Measurements from ENCODE around the gene CARD11.

CARD11 gene

GRCh38 chr7:3073763-3074458 lies 30.2 kb upstream of the CARD11 start:
- Mint-ChIP-seq H3K27ac (no peak overlapping the region), H3K27me3 (no peaks in the 10 kb centered on the region), H3K36me3 (peaks cover 6% of the 10 kb centered on the region), H3K4me3 (no peak overlapping the region), H3K9me3 (peaks cover 9% of the 10 kb centered on the region), H3K4me1 (peaks cover 15% of the 10 kb centered on the region)
- ATAC-seq (ENCODE audit: low read depth) = no peak
- DNase-seq (ENCODE audit: low spot score in 2 of 2) = no peak

GRCh38 chr7:3070908-3071307 lies 27.2 kb upstream of the CARD11 start:
- Mint-ChIP-seq H3K4me1 (peaks cover 26% of the 10 kb centered on the region), H3K9me3 (peaks cover 9% of the 10 kb centered on the region), H3K4me3 (no peak overlapping the region), H3K27ac (no peak overlapping the region), H3K27me3 (no peaks in the 10 kb centered on the region), H3K36me3 (peaks cover 4% of the 10 kb centered on the region)
- no peak for DNase-seq (ENCODE audit: low spot score in 2 of 2)
- ATAC-seq (ENCODE audit: low read depth) = no peak

- H3K4me1 Mint-ChIP-seq = peaks cover 33% of the 10 kb centered on the region
Observed at GRCh38 chr7:3069771-3070449, 26.2 kb upstream of the CARD11 start.

GRCh38 chr7:3068530-3068929 lies 24.9 kb upstream of the CARD11 start:
- Mint-ChIP-seq H3K4me1 (peaks cover 35% of the 10 kb centered on the region), H3K36me3 (peaks cover 4% of the 10 kb centered on the region), H3K4me3 (no peak overlapping the region), H3K9me3 (peaks cover 9% of the 10 kb centered on the region), H3K27ac (peak overlapping the region; percentile 77), H3K27me3 (no peaks in the 10 kb centered on the region)
- DNase-seq (ENCODE audit: low spot score in 2 of 2) = peak in 1 of 2 donors; percentile 54
- peak; percentile 83 for ATAC-seq (ENCODE audit: low read depth)

More at GRCh38 chr7:3069771-3070449, 26.2 kb upstream of the CARD11 start:
- DNase-seq (ENCODE audit: low spot score in 2 of 2) (no peak), ATAC-seq (ENCODE audit: low read depth) (no peak)
- H3K9me3 Mint-ChIP-seq = peaks cover 9% of the 10 kb centered on the region
- no peaks in the 10 kb centered on the region for H3K27me3 Mint-ChIP-seq
- H3K4me3 Mint-ChIP-seq = no peak overlapping the region
- peaks cover 4% of the 10 kb centered on the region for H3K36me3 Mint-ChIP-seq
- no peak overlapping the region for H3K27ac Mint-ChIP-seq

- peaks cover 4% of the 10 kb centered on the region for H3K36me3 Mint-ChIP-seq
- H3K4me3 Mint-ChIP-seq = no peak overlapping the region
- peaks cover 9% of the 10 kb centered on the region for H3K9me3 Mint-ChIP-seq
- DNase-seq (ENCODE audit: low spot score in 2 of 2) (no peak), ATAC-seq (ENCODE audit: low read depth) (no peak)
- peak overlapping the region; percentile 58 for H3K27ac Mint-ChIP-seq
- no peaks in the 10 kb centered on the region for H3K27me3 Mint-ChIP-seq
- peaks cover 42% of the 10 kb centered on the region for H3K4me1 Mint-ChIP-seq
Observed at GRCh38 chr7:3067606-3068380, 24.1 kb upstream of the CARD11 start.

GRCh38 chr7:3067193-3067592 lies 23.5 kb upstream of the CARD11 start:
- Mint-ChIP-seq H3K4me1 (peaks cover 43% of the 10 kb centered on the region), H3K4me3 (no peak overlapping the region), H3K27me3 (no peaks in the 10 kb centered on the region), H3K9me3 (peaks cover 9% of the 10 kb centered on the region), H3K27ac (peak overlapping the region; percentile 58), H3K36me3 (peaks cover 4% of the 10 kb centered on the region)
- peak; percentile 18 to 37 for DNase-seq (ENCODE audit: low spot score in 2 of 2)
- peak; percentile 67 for ATAC-seq (ENCODE audit: low read depth)

GRCh38 chr7:3066506-3066905 lies 22.8 kb upstream of the CARD11 start:
- Mint-ChIP-seq H3K36me3 (peaks cover 3% of the 10 kb centered on the region), H3K27me3 (no peaks in the 10 kb centered on the region), H3K4me3 (no peak overlapping the region), H3K27ac (peak overlapping the region; percentile 58), H3K4me1 (peaks cover 43% of the 10 kb centered on the region), H3K9me3 (peaks cover 9% of the 10 kb centered on the region)
- ATAC-seq (ENCODE audit: low read depth) = no peak
- DNase-seq (ENCODE audit: low spot score in 2 of 2) = no peak

GRCh38 chr7:3065724-3066143 lies 22.1 kb upstream of the CARD11 start:
- H3K4me1 Mint-ChIP-seq = peaks cover 43% of the 10 kb centered on the region

GRCh38 chr7:3064067-3064466 lies 20.4 kb upstream of the CARD11 start:
- no peak overlapping the region for H3K4me3 Mint-ChIP-seq
- peaks cover 37% of the 10 kb centered on the region for H3K4me1 Mint-ChIP-seq
- ATAC-seq (ENCODE audit: low read depth) = no peak

More at GRCh38 chr7:3065724-3066143, 22.1 kb upstream of the CARD11 start:
- Mint-ChIP-seq H3K27ac (peak overlapping the region; percentile 58), H3K36me3 (peaks cover under 1% of the 10 kb centered on the region), H3K4me3 (peak overlapping the region; percentile 35), H3K27me3 (no peaks in the 10 kb centered on the region), H3K9me3 (peaks cover 4% of the 10 kb centered on the region)
- ATAC-seq (ENCODE audit: low read depth) = peak; percentile 38
- peak; percentile 47 to 65 for DNase-seq (ENCODE audit: low spot score in 2 of 2)

GRCh38 chr7:3063016-3063753 lies 19.5 kb upstream of the CARD11 start:
- no peaks in the 10 kb centered on the region for H3K9me3 Mint-ChIP-seq
- DNase-seq (ENCODE audit: low spot score in 2 of 2) (no peak), ATAC-seq (ENCODE audit: low read depth) (peak; percentile 41)
- no peaks in the 10 kb centered on the region for H3K36me3 Mint-ChIP-seq
- H3K27me3 Mint-ChIP-seq = no peaks in the 10 kb centered on the region
- peak overlapping the region; percentile 61 for H3K4me3 Mint-ChIP-seq
- peak overlapping the region; percentile 71 for H3K27ac Mint-ChIP-seq
- peaks cover 31% of the 10 kb centered on the region for H3K4me1 Mint-ChIP-seq

More at GRCh38 chr7:3064067-3064466, 20.4 kb upstream of the CARD11 start:
- no peaks in the 10 kb centered on the region for H3K36me3 Mint-ChIP-seq
- no peaks in the 10 kb centered on the region for H3K9me3 Mint-ChIP-seq
- no peak for DNase-seq (ENCODE audit: low spot score in 2 of 2)
- no peak overlapping the region for H3K27ac Mint-ChIP-seq
- no peaks in the 10 kb centered on the region for H3K27me3 Mint-ChIP-seq

- Mint-ChIP-seq H3K9me3 (peaks cover 4% of the 10 kb centered on the region), H3K36me3 (no peaks in the 10 kb centered on the region), H3K4me1 (no peaks in the 10 kb centered on the region), H3K27ac (no peak overlapping the region), H3K27me3 (peaks cover 3% of the 10 kb centered on the region), H3K4me3 (no peak overlapping the region)
- no peak for DNase-seq (ENCODE audit: low spot score in 2 of 2)
- ATAC-seq (ENCODE audit: low read depth) = no peak
Observed at GRCh38 chr7:3057066-3057420, 13.4 kb upstream of the CARD11 start.

- no peak for ATAC-seq (ENCODE audit: low read depth)
- H3K4me3 Mint-ChIP-seq = no peak overlapping the region
Observed at GRCh38 chr7:3056234-3057065, 12.8 kb upstream of the CARD11 start.

GRCh38 chr7:3055626-3056025 lies 12.0 kb upstream of the CARD11 start:
- DNase-seq (ENCODE audit: low spot score in 2 of 2) (no peak), ATAC-seq (ENCODE audit: low read depth) (no peak)
- Mint-ChIP-seq H3K36me3 (peaks cover 5% of the 10 kb centered on the region), H3K27me3 (peaks cover 3% of the 10 kb centered on the region), H3K4me3 (no peak overlapping the region), H3K4me1 (no peaks in the 10 kb centered on the region), H3K9me3 (peaks cover 9% of the 10 kb centered on the region), H3K27ac (no peak overlapping the region)

More at GRCh38 chr7:3056234-3057065, 12.8 kb upstream of the CARD11 start:
- H3K9me3 Mint-ChIP-seq = peaks cover 4% of the 10 kb centered on the region
- no peaks in the 10 kb centered on the region for H3K36me3 Mint-ChIP-seq
- DNase-seq (ENCODE audit: low spot score in 2 of 2) = no peak
- peaks cover 3% of the 10 kb centered on the region for H3K27me3 Mint-ChIP-seq
- H3K4me1 Mint-ChIP-seq = no peaks in the 10 kb centered on the region
- no peak overlapping the region for H3K27ac Mint-ChIP-seq
